Adipose tissue (tissue), 3 donors: ENCODE data around the gene PKNOX2. TPM values are rescaled to one million over a fixed set of nuclear protein-coding genes. Genes with fewer than 3 reads are reported as not detected.

Experiments used
- H3K27ac ChIP-seq: one replicate; pipeline ENCODE4 v1.5.1; 2013; ENCODE audit warnings: low read depth, low read length
- WGBS, 3 donors: extraction: QIAGEN DNeasy Blood & Tissue Kit; methylation state at CpG; one replicate each; pipeline ENCODE4 v1.1.7; 2013; 5-methylcytosine and 5-hydroxymethylcytosine counted together
- polyA plus RNA-seq, 3 donors: library from polyadenylated mRNA; stranded (reverse); fragments of 200-250 nt; gene quantifications; one replicate each; pipeline ENCODE4 v1.2.3, GENCODE V29; 2013
- donor health status: healthy with polysubstance abuse.
- donor health status: Bipolar disorder and iron deficiency.
- donor health status: healthy.

The PKNOX2 gene
- polyA plus RNA-seq, 3 donors: 0.77 to 3.5 (median 1.3) TPM

- H3K27ac ChIP-seq: no peak overlapping the region
- WGBS, 3 donors: 73 to 88% (median 82%) methylated on average over 7 of the region's 7 CpGs
Measured at GRCh38 chr11:125413226-125413625, 248.7 kb downstream of the PKNOX2 start.

- 94 to 96% (median 94%) methylated on average over 4 of the region's 4 CpGs for WGBS, 3 donors
- no peak overlapping the region for H3K27ac ChIP-seq
Measured at GRCh38 chr11:125414121-125414520, 249.6 kb downstream of the PKNOX2 start.

GRCh38 chr11:125416981-125417935, 252.7 kb downstream of the PKNOX2 start:
- no peak overlapping the region for H3K27ac ChIP-seq
- WGBS, 3 donors: 81 to 82% (median 81%) methylated on average over 20 of the region's 20 CpGs

DNA sequence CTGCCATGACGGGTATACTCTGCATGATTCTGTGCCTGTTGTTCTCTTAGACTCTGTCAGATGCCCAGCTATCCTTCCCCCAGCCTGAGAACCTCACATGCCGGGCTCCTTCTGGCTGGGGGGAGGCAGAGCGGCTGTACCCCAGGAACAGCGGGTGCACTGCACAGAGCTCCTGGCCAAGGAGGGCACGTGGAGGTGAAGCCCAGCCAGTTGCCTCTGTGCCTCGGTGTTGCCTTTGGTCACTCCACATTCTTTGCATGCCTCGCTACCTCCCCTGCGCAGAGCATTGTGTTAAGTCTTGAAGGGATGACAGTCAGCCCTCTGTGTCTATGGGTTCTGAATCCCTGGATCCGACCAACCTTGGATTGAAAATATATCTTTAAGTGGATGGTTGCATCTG, 253.8 kb downstream of the PKNOX2 start:
- 75 to 81% (median 78%) methylated on average over 9 of the region's 9 CpGs for WGBS, 3 donors
- H3K27ac ChIP-seq: no peak overlapping the region

GRCh38 chr11:125422681-125423080, 258.1 kb downstream of the PKNOX2 start:
- no peak overlapping the region for H3K27ac ChIP-seq
- WGBS, 3 donors: 73 to 90% (median 80%) methylated on average over 4 of the region's 4 CpGs

DNA sequence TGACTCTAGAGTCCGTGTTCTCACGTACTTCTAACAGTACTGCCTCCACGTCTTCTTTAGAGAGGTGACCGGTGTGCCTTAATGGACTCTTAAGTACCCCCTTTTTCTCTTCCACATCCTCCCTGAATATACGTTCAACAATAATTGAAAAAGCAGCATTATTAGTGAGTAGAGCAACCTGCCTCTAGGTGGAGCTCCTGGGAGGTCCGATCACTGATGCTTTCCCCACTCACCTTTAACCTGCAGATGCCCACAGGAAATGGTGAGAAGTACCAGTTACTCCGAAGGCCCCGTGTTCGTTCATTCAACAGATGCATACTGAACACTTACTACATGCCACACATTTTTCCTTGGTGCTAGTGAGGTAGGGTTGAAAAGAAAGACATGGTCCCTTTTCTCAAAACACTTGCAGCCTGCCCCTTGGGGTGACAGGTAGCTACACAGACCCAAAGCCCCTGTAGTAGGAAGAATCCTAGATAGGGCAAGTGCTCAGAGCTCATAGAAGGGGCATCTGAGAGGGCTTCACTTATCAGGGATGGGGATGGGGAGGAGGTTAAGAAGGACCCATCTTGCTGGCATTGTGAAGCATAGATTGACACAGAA, 258.8 kb downstream of the PKNOX2 start:
- WGBS, 3 donors: 43 to 46% (median 45%) methylated on average over 9 of the region's 9 CpGs
- H3K27ac ChIP-seq: no peak overlapping the region

GRCh38 chr11:125425601-125426000, 261.1 kb downstream of the PKNOX2 start:
- H3K27ac ChIP-seq: no peak overlapping the region
- 64 to 80% (median 75%) methylated on average over 8 to 9 of the region's 9 CpGs for WGBS, 3 donors

- H3K27ac ChIP-seq: no peak overlapping the region
- 83 to 88% (median 86%) methylated on average over 14 of the region's 14 CpGs for WGBS, 3 donors
Measured at GRCh38 chr11:125426818-125427528, 262.4 kb downstream of the PKNOX2 start.

DNA sequence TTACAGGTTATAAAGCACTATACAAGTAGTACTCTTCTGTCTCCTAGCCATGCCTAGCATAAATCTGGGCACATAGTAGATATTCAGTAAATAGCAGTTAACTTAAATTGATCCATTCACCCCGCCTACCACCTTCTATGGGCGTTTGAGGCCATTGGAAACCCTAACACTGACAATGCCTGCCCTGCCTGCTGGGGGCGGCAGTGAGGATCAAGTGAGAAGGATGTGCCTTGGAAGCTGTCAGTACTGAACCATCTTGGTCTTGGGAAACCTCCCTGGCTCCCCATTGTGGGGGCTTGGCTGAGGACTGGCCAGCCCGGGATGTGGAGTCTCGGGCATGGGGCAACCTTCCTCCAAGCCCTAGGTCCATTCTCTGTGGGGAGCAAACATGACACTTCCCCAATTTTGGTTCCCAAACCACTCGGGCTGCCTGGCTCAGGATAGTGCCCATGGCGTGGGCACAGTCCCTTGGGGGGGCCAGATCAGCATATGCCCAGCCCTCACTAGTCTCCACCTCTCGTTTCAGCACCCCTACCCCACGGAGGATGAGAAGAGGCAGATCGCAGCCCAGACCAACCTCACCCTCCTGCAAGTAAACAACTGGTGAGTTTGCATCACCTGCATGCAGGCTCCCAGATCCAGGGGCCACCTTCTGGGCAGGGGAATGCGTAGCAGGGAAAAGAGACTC, 264.1 kb downstream of the PKNOX2 start:
- WGBS, 3 donors: 64 to 75% (median 65%) methylated on average over 11 of the region's 11 CpGs
- H3K27ac ChIP-seq: no peak overlapping the region

DNA sequence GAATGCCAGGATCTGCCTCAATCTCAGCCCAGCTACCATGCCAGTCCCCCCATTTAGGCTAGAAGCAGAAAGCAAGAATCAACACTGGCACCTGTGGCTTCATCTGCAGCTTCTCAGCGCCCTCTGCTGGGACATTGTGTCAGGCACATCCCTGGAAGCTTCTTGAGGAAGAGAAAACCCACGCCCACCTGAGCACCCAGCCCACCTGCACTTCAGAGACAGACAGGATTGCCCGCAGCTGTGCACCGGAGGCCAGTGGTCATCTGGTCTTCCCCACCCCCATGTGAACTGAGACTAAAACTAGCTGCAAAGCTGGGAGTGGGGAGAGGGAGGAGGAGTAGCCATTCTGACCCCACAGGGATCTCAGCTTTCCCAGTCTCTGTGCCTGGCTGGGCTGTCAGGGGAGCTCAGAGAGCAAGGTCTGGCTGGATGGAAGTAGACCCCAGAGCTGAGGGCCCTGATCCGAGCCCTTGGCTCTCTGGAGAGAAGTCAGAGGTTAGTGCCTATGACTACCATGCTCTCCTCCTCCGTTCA, 264.7 kb downstream of the PKNOX2 start:
- no peak overlapping the region for H3K27ac ChIP-seq
- WGBS, 3 donors: 38 to 52% (median 50%) methylated on average over 6 of the region's 6 CpGs

- H3K27ac ChIP-seq: no peak overlapping the region
- 89 to 90% (median 89%) methylated on average over 18 of the region's 18 CpGs for WGBS, 3 donors
Measured at GRCh38 chr11:125429807-125430678, 265.5 kb downstream of the PKNOX2 start.

DNA sequence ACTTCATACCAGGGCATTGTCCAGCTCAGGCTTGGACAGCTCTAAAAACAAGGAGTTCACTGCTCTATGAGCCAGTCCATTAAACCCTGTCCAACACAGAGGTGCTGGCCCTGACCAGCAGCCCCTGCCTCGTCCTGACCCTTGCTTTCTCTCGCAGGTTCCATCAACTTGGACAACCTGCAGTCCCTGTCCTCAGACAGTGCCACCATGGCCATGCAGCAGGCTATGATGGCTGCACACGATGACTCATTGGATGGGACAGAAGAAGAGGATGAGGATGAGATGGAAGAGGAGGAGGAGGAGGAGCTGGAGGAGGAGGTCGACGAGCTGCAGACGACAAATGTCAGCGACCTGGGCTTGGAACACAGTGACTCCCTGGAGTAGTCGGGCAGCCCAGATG, 266.5 kb downstream of the PKNOX2 start:
- 80 to 85% (median 85%) methylated on average over 8 of the region's 8 CpGs for WGBS, 3 donors
- no peak overlapping the region for H3K27ac ChIP-seq

DNA sequence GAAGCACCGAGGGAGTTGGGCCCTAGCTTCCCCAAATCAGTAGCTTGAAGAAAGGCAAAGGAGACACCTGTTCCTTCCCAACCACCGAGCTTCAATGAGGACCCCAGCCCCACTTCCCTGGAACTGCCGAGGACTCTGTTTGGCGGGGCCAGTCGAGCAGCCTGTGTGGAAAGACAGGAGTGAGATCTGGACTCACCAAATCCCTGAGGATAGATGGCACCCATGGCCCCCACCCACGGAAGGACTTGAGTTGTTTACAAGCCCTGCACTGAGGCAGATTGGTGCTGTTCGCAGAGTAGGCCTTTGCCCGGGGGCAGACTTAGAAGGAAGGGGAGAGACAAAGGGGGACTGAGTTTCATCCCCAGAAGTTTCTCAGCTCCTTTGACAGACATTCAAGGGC, 266.9 kb downstream of the PKNOX2 start:
- WGBS, 3 donors: 79 to 86% (median 80%) methylated on average over 8 of the region's 8 CpGs
- no peak overlapping the region for H3K27ac ChIP-seq

- 22 to 26% (median 26%) methylated on average over 11 of the region's 11 CpGs for WGBS, 3 donors
- no peak overlapping the region for H3K27ac ChIP-seq
Measured at GRCh38 chr11:125433454-125434121, 269.0 kb downstream of the PKNOX2 start.

- no peak overlapping the region for H3K27ac ChIP-seq
- WGBS, 3 donors: 74 to 76% (median 76%) methylated on average over 9 of the region's 9 CpGs
Measured at GRCh38 chr11:125435461-125436238, 271.1 kb downstream of the PKNOX2 start.
